ENCODE measurements around the gene CA5A. TPM values are rescaled to one million over a fixed set of nuclear protein-coding genes. Genes with fewer than 3 reads are reported as not detected.

CA5A gene
- total and polyA plus RNA-seq, 9 of the 15 experiments (the other 6 are each of a cell fraction or from before 2014, with no cell fraction given): not detected

GRCh38 chr16:87945351-87946042 is 9.2 kb upstream of the CA5A start (continued):
- no peak for TF ChIP-seq RFX7 (CRISPR knock-in tag; IDR thresholded peaks at IDR 0.05)
- TF ChIP-seq NRF1 (conservative IDR thresholded peaks at IDR 0.05 in 1 of 2, IDR thresholded peaks at IDR 0.05 in 1 of 2): 0 out of 4 replicates have a peak, but pooled peaks of 1 of the 2 experiments have one; percentile 24
- no peak for TF ChIP-seq ZNF551 (CRISPR knock-in tag; IDR thresholded peaks at IDR 0.05)
- peak; percentile 56; the same call in 1 of the 2 replicates for TF ChIP-seq BHLHE40 (IDR thresholded peaks at IDR 0.05; ENCODE audit: low read length)
- peak; percentile 74 for TF ChIP-seq CREM (IDR thresholded peaks at IDR 0.05; ENCODE audit: low read depth)
- no peak for TF ChIP-seq GTF3C2 (IDR thresholded peaks at IDR 0.05; ENCODE audit: borderline replicate concordance, extremely low read depth, insufficient read length)
- no peak for TF ChIP-seq ZFP1 (CRISPR knock-in tag; IDR thresholded peaks at IDR 0.05)
- no peak for TF ChIP-seq ZC3H8 (IDR thresholded peaks at IDR 0.05)

GRCh38 chr16:87942680-87943079 is 6.4 kb upstream of the CA5A start:
- TF ChIP-seq CEBPB (tag; IDR thresholded peaks at IDR 0.05) (no peak), ZNF134 (CRISPR knock-in tag; conservative IDR thresholded peaks at IDR 0.05) (peak; percentile 81)
- Histone ChIP-seq H2AFZ (ENCODE audit: low read depth, low read length) (no peak overlapping the region), H3K79me2 (ENCODE audit: control insufficient read depth, insufficient read depth, low read length) (no peaks in the 10 kb centered on the region), H3K9me1 (ENCODE audit: control insufficient read depth, insufficient read depth, low read length) (no peaks in the 10 kb centered on the region), H3K4me2 (ENCODE audit: insufficient read depth, low read length) (no peak overlapping the region), H3K27ac (ENCODE audit: extremely low read depth, low read depth, low read length) (no peak overlapping the region), H3K4me1 (replicated peaks in 1 of 2; ENCODE audit: control insufficient read depth in 2 of 2, insufficient read depth in 2 of 2, low read length in 2 of 2) (peaks cover 3 to 8% of the 10 kb centered on the region in 2 experiments; a peak in 4 of 5 replicates), H3K4me3 (no peak overlapping the region), H3K36me3 (ENCODE audit: control insufficient read depth, insufficient read depth, low read length) (no peaks in the 10 kb centered on the region), H3K9ac (ENCODE audit: insufficient read depth in 1 of 2, low read depth in 2 of 2, low read length in 2 of 2) (no peak overlapping the region), H3K9me3 (replicated peaks; ENCODE audit: control insufficient read depth, insufficient read depth, low read depth, low read length) (no peaks in the 10 kb centered on the region), H4K20me1 (replicated peaks; ENCODE audit: control insufficient read depth, insufficient read depth, low read length) (no peaks in the 10 kb centered on the region), H3K27me3 (ENCODE audit: control insufficient read depth in 2 of 2, insufficient read depth in 2 of 2, low read length in 2 of 2) (peaks cover 0 to 5% of the 10 kb centered on the region in 2 experiments; a peak in 1 of 5 replicates)
- intact Hi-C loops (cut with micrococcal nuclease) (no loop called here), in situ Hi-C loops (cut with MboI) (no loop called here)
- FAIRE-seq (no peak), ATAC-seq (no peak), DNase-seq (ENCODE audit: extremely low read depth in 1 of 4, low spot score in 3 of 4) (no peak)
- ChIA-PET CTCF (ENCODE audit: low intra/inter-chr PET ratio) (no interaction called here), POLR2A (no interaction called here)
- BruUV-seq (replicated peaks): no TSS peak
- 24% methylated on average over 5 of the region's 5 CpGs for WGBS (ENCODE audit: insufficient coverage, low coverage, missing lambda C conversion rate)

All from K562 (cell line).